ENCODE measurements around the gene TTC8. TPM values are rescaled to one million over a fixed set of nuclear protein-coding genes. Genes with fewer than 3 reads are reported as not detected.

The TTC8 gene
- total RNA-seq, 1 experiment from 2014 or later = 9.2 TPM

DNA sequence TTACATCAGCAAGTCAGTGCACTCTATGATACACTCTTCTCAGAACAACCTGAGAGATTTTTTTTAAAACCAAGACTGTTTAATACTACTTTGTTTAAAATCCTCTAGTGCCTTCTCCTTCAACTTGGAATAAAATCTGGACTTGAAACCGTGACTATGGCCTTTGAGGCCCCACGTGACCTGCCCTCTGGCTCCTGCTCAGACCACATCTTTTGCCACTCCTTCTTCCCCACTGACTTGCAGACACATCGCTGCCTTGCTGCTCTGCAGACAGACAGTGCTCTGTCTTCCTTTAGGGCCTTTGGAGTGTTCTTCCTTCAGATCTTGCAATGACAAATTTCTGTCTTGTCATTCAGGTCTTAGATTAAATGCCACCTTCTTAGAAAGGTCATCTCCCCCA lies 48.5 kb downstream of the TTC8 start:
- Histone ChIP-seq H3T11ph (ENCODE audit: low read length) (no peak overlapping the region), H4K8ac (replicated peaks; ENCODE audit: insufficient read length, low read depth, low read length) (no peak overlapping the region), H3K79me1 (ENCODE audit: insufficient read depth, low read depth, low read length, poor library complexity, severe bottlenecking) (no peaks in the 10 kb centered on the region), H3K4me1 (ENCODE audit: insufficient read depth, low read length) (no peaks in the 10 kb centered on the region), H3K79me2 (ENCODE audit: insufficient read depth, low read length) (no peaks in the 10 kb centered on the region), H3K14ac (ENCODE audit: insufficient read depth, low read length) (no peak overlapping the region), H2BK15ac (ENCODE audit: low read depth, low read length) (no peak overlapping the region), H4K20me1 (ENCODE audit: control insufficient read depth, insufficient read depth, insufficient read length) (peaks cover 2% of the 10 kb centered on the region), H4K5ac (ENCODE audit: insufficient read length, low read depth, low read length) (no peak overlapping the region), H3K23ac (ENCODE audit: insufficient read length, low read depth, low read length) (no peak overlapping the region), H3K56ac (ENCODE audit: insufficient read length, low read depth, low read length) (no peak overlapping the region), H3K27ac (ENCODE audit: insufficient read length, low read depth, low read length) (no peak overlapping the region), H3K27me3 (ENCODE audit: insufficient read depth, low read length) (no peaks in the 10 kb centered on the region), H3K4ac (ENCODE audit: low read depth, low read length) (no peak overlapping the region), H3K18ac (ENCODE audit: insufficient read length, low read depth, low read length) (no peak overlapping the region), H2AK5ac (ENCODE audit: insufficient read length, low read length) (no peak overlapping the region), H3K4me2 (ENCODE audit: insufficient read depth, insufficient read length, low read length) (no peak overlapping the region), H3K9ac (ENCODE audit: extremely low read depth, insufficient read length, low read length) (no peak overlapping the region), H3K9me3 (ENCODE audit: control insufficient read depth, low read depth, low read length) (no peaks in the 10 kb centered on the region), H4K91ac (ENCODE audit: insufficient read length, low read depth, low read length) (no peak overlapping the region), H2AFZ (ENCODE audit: low read length) (no peak overlapping the region), H2BK20ac (ENCODE audit: low read depth, low read length, poor library complexity, severe bottlenecking) (no peak overlapping the region), H3K23me2 (ENCODE audit: insufficient read length, low read depth, low read length, poor library complexity, severe bottlenecking) (no peaks in the 10 kb centered on the region), H2BK5ac (ENCODE audit: insufficient read length, low read length) (no peak overlapping the region), H2BK12ac (ENCODE audit: insufficient read length, low read depth, low read length) (no peak overlapping the region), H2BK120ac (ENCODE audit: low read depth, low read length, poor library complexity, severe bottlenecking) (no peak overlapping the region)
- Mint-ChIP-seq H3K9me3 (no peaks in the 10 kb centered on the region), H3K4me1 (no peaks in the 10 kb centered on the region), H3K27ac (peak overlapping the region in 1 of 3 experiments; percentile 72; a peak in 2 of 7 replicates), H3K36me3 (ENCODE audit: insufficient read depth in 1 of 3, low read depth in 3 of 3) (peaks cover 0 to 10% (median 0%) of the 10 kb centered on the region in 3 experiments; a peak in 3 of 7 replicates), H3K4me3 (no peak overlapping the region), H3K27me3 (ENCODE audit: low read depth) (no peaks in the 10 kb centered on the region)
- no peak for DNase-seq
- no peak for TF ChIP-seq CTCF (conservative IDR thresholded peaks at IDR 0.05)
- no CpG with 5 or more reads among the region's 3 CpGs for WGBS (ENCODE audit: extremely low coverage, insufficient read length, low lambda C conversion rate)

Data from H9 (cell line).